ENCODE data around the gene FZR1. TPM values are rescaled to one million over a fixed set of nuclear protein-coding genes. Genes with fewer than 3 reads are reported as not detected.

Gene FZR1
- polyA plus RNA-seq, 1 donor from 2014 or later = 19.2 TPM

DNA sequence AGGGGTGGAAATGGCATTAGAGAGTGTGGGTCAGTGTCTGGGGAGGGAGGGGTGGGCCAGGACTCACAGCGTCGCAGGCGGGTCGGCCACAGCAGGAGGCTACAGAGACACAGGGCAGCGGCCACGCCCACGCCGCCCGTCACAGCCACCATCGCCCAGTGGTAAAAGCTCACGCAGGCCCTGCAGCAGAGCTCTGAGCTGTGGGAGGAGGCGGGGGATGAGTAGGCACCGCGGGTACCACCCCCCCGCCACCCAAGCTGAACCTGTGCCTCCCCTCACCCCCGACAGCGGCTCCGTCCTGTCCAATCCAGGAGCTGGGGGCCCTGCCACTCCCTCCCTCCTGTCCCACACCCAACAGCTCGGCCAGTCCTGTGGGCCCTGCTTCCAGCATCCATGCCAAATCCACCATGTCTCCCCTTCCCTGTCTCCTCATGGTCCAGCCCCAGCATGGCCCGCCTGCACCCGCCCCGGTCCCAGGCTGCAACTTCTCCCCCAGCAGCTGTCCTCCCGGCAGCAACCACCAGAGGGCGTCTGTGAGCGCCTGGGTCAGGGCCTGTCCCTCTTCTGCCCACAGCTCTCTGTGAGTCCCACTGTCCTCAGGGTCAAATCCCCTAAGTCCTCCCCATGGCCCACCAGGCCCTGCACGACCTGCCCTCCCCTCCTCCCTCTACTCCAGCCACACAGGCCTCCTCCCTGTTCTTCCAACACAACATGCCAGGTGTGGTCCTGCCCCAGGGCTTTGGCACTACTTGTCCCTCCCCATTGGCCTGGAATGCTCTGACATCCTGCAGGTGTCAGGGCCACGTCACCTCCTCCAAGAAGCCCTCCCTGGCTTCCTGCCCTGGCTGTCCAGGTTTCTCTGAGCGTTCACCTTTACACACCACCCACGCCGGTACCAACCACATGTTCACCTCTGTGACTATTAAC is 38.9 kb downstream of the FZR1 start:
- Mint-ChIP-seq H3K36me3 (no peaks in the 10 kb centered on the region), H3K4me1 (peaks cover 0 to 9% (median 8%) of the 10 kb centered on the region in 3 donors), H3K27ac (peak overlapping the region in 1 of 3 donors; percentile 31), H3K4me3 (no peak overlapping the region), H3K9me3 (no peaks in the 10 kb centered on the region), H3K27me3 (no peaks in the 10 kb centered on the region)

DNA sequence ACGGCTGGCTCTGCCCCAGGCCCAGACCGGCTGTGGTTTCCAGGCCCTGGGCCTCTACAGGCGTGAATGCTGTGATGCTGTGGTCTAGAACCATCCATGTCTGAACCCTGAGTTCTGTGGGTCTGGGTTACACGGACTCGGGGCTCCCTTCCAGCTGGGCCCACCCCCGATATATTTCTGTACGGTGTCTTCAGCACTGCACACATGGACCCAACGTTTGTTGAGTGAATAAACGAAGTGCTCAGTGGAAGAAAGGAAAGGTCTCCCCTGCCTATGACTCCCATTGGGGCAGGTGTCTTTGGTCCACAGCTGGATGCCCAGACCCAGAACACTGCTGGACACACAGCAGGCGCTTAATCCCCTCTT is 39.5 kb downstream of the FZR1 start:
- Mint-ChIP-seq H3K36me3 (no peaks in the 10 kb centered on the region), H3K27me3 (no peaks in the 10 kb centered on the region), H3K27ac (peak overlapping the region in 1 of 3 donors; percentile 35), H3K9me3 (no peaks in the 10 kb centered on the region), H3K4me1 (peaks cover 0 to 9% (median 8%) of the 10 kb centered on the region in 3 donors), H3K4me3 (no peak overlapping the region)

DNA sequence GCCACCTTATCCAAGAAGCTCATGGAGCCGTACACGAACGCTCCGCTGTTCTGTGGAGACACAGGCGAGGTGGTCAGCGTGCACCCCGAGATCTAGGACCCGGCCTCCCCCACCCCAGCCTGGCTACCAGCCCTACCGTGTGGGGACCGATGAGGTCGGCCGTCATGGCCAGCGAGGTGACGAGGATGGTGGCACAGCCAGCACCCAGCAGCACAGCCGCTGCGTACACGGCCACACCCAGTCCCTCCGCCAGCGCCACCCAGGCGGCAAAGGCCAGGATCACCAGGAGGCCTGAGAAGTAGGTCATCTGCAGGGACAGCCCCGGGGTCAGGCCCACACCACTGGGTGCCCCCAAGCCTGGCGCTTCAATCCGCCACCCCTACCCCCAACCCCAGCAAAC is 40.0 kb downstream of the FZR1 start:
- Mint-ChIP-seq H3K36me3 (peaks cover 2% of the 10 kb centered on the region), H3K4me1 (peaks cover 0 to 9% (median 8%) of the 10 kb centered on the region in 3 donors), H3K27ac (peak overlapping the region in 1 of 3 donors; percentile 35), H3K9me3 (no peaks in the 10 kb centered on the region), H3K27me3 (no peaks in the 10 kb centered on the region), H3K4me3 (no peak overlapping the region)

DNA sequence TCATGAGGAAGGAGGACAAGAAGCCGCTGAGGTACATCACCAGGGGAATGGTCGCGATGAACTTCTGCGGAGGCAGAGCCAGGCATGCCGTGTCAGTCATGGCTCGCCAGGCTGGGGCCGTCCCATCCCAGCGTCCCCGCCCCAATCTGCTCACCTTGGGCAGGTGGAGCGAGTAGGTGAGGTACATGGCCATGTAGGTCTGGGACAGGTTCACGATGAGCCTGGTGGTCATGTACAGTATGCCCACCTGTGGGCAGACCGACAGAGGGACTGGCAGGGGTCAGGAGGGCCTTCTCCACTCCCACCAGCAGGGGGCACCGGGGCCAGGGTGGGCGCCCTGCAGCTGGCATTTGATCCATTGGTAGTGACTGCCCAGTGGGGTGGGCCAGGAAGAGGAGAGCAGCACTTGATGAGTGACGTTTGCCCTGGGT is 41.2 kb downstream of the FZR1 start:
- H3K27ac Mint-ChIP-seq = peak overlapping the region in 1 of 3 donors; percentile 39

DNA sequence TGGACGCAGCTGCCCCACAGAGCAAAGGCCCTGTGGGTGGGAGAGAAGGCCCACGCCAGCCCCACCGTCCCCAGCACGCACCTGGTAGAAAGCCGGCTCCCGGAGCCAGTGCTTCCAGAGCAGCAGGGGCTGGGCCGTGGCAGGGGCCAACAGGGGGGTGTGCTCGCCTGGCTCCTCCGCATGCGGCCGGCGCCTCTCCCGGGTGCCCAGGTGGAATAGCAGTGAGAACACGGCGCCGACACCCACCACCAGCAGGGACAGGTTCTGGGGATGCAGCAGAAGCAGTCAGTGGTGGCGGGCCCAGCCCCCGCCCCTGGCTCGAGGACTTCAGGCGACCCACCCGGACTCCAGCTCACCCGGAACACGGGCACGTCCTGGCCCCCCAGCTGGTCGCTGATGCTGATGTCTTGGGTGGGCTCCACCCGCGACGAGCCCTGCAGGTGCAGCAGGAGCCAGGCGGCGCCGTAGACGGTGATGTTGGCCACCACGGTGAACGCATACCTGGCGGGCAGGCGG is 41.7 kb downstream of the FZR1 start:
- no peak overlapping the region for H3K27ac Mint-ChIP-seq
- peaks cover 2% of the 10 kb centered on the region for H3K36me3 Mint-ChIP-seq
- no peak overlapping the region for H3K4me3 Mint-ChIP-seq
- no peaks in the 10 kb centered on the region for H3K9me3 Mint-ChIP-seq
- H3K4me1 Mint-ChIP-seq = peaks cover 4 to 17% (median 15%) of the 10 kb centered on the region in 3 donors
- no peaks in the 10 kb centered on the region for H3K27me3 Mint-ChIP-seq

More for the DNA sequence above, 41.2 kb downstream of the FZR1 start:
- H3K36me3 Mint-ChIP-seq = peaks cover 2% of the 10 kb centered on the region
- H3K9me3 Mint-ChIP-seq = no peaks in the 10 kb centered on the region
- no peaks in the 10 kb centered on the region for H3K27me3 Mint-ChIP-seq
- H3K4me1 Mint-ChIP-seq = peaks cover 0 to 14% (median 10%) of the 10 kb centered on the region in 3 donors
- no peak overlapping the region for H3K4me3 Mint-ChIP-seq

DNA sequence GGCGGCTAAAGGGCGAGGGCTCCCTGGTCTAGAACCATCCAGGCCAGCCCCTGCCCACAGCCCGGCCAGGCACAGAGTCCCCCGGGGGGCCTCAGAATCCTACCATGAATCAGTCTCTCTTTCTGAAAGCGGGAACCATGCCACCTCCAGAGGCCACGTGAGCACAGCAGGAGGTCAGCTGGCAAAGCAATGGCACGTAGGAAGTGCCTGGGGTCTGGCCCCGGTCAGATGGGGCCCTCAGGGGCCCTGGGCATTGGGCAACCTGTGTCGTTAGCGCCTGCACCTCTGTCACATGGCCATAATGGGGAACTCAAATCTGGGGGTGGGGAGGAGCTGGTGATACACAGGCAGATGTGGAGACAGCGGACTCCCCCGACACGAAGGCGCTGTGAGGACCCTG is 42.5 kb downstream of the FZR1 start:
- Mint-ChIP-seq H3K27me3 (no peaks in the 10 kb centered on the region), H3K4me1 (peaks cover 9 to 21% (median 20%) of the 10 kb centered on the region in 3 donors), H3K4me3 (no peak overlapping the region), H3K9me3 (no peaks in the 10 kb centered on the region), H3K27ac (peak overlapping the region in 1 of 3 donors; percentile 67), H3K36me3 (peaks cover 2% of the 10 kb centered on the region)

DNA sequence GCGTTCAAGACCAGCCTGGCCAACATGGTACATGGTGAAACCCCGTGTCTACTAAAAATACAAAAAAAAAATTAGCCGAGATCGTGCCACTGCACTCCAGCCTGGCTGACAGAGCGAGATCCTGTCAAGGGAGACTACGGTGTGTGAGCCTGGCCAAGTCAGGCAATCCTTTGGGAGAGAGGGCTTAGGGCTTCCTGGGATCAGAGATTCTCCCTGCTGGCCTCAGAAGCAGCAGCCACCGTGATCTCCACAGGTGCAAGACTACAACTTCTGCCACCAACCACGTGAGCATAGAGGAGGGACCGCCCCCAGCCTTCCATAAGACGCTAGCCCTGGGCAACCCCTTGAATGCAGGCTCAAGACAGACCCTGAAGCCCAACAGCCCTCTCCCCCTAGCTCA is 43.7 kb downstream of the FZR1 start:
- Mint-ChIP-seq H3K27me3 (no peaks in the 10 kb centered on the region), H3K4me3 (no peak overlapping the region), H3K27ac (no peak overlapping the region), H3K9me3 (no peaks in the 10 kb centered on the region), H3K36me3 (peaks cover 2% of the 10 kb centered on the region), H3K4me1 (peaks cover 14 to 28% (median 26%) of the 10 kb centered on the region in 3 donors)

DNA sequence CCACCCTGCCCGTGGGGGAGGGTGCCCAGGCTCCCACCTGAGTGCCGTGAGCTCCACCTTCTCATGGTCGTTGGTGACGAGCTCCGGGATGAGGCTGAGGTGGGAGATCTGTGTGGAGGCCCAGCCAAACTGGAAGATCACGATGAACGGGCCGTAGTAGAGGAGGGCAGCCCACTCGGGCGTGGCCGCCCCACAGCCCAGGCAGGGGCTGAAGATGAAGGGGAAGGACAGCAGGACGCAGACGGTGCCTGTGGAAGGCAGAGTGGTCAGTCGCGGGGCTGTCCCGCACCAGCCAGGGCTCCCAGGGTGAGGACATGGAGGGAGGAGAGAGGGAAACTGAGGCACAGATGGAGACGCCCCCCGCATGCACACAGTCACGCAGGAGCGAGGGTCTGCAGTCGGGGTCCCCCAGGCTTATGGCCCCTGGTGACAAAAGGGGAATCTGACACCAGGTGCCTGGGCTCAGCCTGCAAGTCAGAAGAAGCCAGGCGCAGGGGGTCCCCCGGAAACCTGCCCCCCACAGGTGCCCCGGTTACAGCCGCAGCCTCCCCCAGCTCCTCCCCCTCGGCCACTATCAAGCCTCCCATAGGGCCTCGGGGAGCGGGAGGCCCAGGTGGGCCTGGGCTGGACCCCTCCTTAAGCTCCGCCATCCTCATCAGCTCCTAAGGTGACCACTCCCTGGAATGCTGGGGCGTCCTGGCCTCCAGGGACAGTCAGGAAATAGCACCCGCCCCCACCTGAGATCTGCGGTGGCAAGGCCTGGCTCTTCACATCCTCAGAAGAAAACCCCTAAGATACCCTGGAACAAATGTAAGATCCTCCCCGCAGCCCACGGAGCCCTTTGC is 45.1 kb downstream of the FZR1 start:
- Mint-ChIP-seq H3K4me1 (peaks cover 22 to 30% (median 27%) of the 10 kb centered on the region in 3 donors), H3K4me3 (peak overlapping the region in 2 of 4 donors; percentile 68 to 72), H3K36me3 (peaks cover 2% of the 10 kb centered on the region), H3K27me3 (no peaks in the 10 kb centered on the region), H3K27ac (peak overlapping the region in 2 of 3 donors; percentile 88 to 91), H3K9me3 (no peaks in the 10 kb centered on the region)

DNA sequence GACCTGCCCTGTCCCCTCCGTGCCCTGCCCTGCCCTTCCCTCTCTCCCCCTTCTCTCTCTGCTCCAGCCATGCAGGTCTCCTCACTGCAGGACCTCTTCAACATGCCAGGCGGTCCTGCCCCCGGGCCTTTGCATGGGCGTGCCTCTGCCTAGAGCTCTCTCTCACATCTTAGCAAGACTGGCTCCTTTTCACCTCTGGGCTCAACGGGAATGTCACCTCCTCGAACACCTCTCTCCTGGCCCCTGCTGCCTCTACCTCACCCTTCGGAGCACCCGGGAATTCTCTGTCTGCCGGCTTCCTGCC is 45.6 kb downstream of the FZR1 start:
- no peaks in the 10 kb centered on the region for H3K27me3 Mint-ChIP-seq
- peaks cover 2% of the 10 kb centered on the region for H3K36me3 Mint-ChIP-seq
- peaks cover 23 to 35% (median 32%) of the 10 kb centered on the region in 3 donors for H3K4me1 Mint-ChIP-seq
- H3K4me3 Mint-ChIP-seq = peak overlapping the region in 3 of 4 donors; percentile 54 to 72 (median 68)
- H3K27ac Mint-ChIP-seq = peak overlapping the region in 2 of 3 donors; percentile 88 to 91
- no peaks in the 10 kb centered on the region for H3K9me3 Mint-ChIP-seq

DNA sequence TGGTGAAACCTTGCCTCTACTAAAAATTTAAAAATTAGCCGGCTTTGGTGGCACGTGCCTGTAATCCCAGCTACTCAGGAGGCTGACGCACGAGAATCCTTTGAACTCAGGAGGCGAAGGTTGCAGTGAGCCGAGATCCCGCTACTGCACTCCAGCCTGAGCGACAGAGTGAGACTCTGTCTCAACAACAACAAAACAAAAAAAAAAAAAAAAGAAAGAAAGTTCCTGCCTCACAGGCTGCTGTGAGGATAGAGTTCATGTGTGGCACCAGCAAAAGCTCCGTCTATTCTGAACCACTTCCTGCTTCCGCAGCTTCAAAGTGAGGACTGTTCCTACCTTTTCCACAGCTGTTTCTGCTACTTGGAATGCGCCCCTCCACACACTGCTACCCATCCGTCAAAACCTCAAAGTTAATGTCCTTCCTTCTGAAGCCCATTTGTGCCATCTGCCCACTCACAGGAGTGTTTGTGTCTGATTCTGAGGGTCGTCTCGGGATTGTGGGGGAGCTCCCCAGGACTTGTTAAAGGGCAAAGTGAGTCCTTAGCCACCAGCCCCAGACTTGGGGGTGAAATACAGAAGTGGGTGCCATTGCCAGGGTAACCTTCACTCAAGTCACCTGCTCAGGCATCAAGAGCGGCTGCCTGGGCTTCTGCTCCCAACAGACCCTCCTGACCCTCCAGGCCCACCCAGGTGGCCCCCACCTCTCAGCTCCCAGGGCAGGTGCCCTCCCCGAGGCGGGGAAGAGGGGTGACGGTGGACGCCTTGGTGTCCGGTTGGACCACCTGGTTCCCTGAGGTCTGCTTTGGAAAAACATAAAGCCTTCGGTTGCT is 48.4 kb downstream of the FZR1 start:
- peaks cover 28 to 40% (median 38%) of the 10 kb centered on the region in 3 donors for H3K4me1 Mint-ChIP-seq
- no peaks in the 10 kb centered on the region for H3K9me3 Mint-ChIP-seq
- H3K4me3 Mint-ChIP-seq = peak overlapping the region; percentile 71 to 98 (median 88)
- peaks cover 2% of the 10 kb centered on the region for H3K36me3 Mint-ChIP-seq
- H3K27me3 Mint-ChIP-seq = no peaks in the 10 kb centered on the region
- peak overlapping the region; percentile 91 to 95 (median 93) for H3K27ac Mint-ChIP-seq

DNA sequence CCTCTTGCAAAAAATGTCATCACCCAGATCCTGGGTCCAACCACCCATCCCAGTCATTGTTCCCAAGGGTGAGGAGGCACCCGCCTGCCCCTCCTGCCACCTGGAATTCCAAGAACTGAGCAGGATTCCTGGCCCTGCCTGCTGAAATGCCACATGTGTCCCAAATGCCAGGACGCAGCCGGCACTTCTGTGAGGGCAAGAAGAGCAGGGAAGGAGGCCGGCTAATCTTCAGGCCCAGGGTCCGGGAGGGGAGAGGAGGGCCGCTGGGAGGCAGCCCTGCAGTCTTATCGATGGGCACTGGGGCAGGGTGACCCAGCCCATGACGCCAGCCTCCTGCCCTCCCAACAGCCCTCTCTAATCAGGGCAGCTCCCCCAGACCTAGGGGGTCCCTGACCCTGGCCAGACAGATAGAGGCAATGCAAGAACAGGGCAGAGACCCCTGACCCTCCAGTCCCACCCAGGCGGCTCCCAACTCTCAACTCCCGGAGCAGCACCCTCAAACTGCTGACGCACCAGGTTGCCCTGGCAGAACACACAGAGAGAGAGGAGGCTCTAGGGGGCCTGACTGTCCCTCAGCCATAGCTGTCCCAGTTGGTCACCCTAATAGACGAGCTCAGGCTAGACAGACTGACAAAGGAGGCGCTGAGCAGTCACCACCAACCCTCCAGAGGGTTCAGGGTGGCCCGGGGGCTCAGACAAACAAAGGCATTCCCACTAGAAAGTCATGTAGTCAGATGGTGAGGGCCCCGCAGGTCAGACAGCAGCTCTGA is 49.7 kb downstream of the FZR1 start:
- Mint-ChIP-seq H3K4me1 (peaks cover 28 to 40% (median 39%) of the 10 kb centered on the region in 3 donors), H3K4me3 (peak overlapping the region; percentile 86 to 98 (median 93)), H3K27ac (peak overlapping the region; percentile 53 to 94 (median 91)), H3K36me3 (peaks cover under 1% of the 10 kb centered on the region), H3K9me3 (no peaks in the 10 kb centered on the region), H3K27me3 (no peaks in the 10 kb centered on the region)

DNA sequence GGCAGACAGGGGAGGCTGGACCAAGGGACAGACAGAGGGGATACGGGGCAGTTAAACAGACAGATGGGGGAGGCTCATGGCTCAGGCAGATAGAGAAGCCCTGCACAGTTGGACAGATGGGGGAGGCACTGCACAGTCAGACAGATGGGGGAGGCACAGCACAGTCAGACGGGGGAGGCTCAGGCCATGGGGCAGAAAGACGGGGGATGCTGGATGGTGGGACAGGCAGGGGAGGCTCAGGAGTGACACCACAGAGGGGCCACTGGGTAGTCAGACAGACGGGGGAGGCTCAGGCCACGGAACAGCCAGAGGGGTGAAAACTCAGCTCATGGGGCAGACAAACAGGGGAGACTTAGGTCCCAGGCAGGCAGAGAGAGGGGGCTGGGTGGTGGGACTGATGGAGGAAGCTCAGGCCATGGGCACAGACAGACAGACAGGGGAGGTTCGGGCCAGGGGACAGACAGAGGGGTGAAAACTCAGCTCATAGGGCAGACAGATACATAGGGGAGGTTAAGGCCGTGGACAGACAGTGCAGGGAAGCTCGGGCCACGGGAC is 50.4 kb downstream of the FZR1 start:
- no peaks in the 10 kb centered on the region for H3K9me3 Mint-ChIP-seq
- H3K27ac Mint-ChIP-seq = peak overlapping the region; percentile 89 to 94 (median 91)
- H3K36me3 Mint-ChIP-seq = no peaks in the 10 kb centered on the region
- H3K4me1 Mint-ChIP-seq = peaks cover 28 to 40% (median 38%) of the 10 kb centered on the region in 3 donors
- H3K27me3 Mint-ChIP-seq = no peaks in the 10 kb centered on the region
- peak overlapping the region; percentile 86 to 98 (median 93) for H3K4me3 Mint-ChIP-seq

DNA sequence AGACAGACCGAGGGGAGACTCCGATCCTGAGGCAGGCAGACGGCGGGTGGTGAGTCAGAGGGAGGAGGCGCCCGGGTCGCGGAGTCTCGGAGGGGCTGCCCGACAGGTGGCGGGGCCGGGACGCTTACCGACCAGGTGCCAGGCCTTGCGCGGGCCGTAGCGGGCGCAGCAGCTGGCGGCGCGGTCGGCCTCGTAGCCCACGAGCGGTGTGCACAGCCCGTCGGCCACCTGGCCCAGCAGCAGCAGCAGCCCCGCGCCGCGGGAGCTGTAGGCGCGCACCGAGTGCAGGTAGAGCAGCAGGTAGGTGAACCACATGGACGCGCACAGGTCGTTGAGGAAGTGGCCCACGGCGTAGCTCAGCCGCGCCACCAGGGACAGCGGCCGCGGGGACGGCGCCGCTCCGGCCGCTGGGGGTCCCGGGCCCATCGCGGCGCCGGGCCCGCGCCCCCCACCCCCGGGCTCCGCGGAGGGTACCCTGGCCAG is 50.9 kb downstream of the FZR1 start:
- Mint-ChIP-seq H3K27me3 (no peaks in the 10 kb centered on the region), H3K36me3 (no peaks in the 10 kb centered on the region), H3K4me1 (peaks cover 28 to 38% (median 34%) of the 10 kb centered on the region in 3 donors), H3K27ac (peak overlapping the region; percentile 89 to 94 (median 91)), H3K4me3 (peak overlapping the region; percentile 86 to 98 (median 93)), H3K9me3 (no peaks in the 10 kb centered on the region)

All from IgD-negative memory B cell (primary cell).